Bronchus fibroblast of lung (primary cell): Measurements from ENCODE around the gene SEH1L. TPM values are rescaled to one million over a fixed set of nuclear protein-coding genes. Genes with fewer than 3 reads are reported as not detected.

Source experiments
- total RNA-seq: library from RNA; depleted of rRNA; stranded (reverse); fragments of >200 nt; gene quantifications from 2 replicates; pipeline ENCODE4 v1.2.3, GENCODE V29; 2015

The SEH1L gene, protein sequence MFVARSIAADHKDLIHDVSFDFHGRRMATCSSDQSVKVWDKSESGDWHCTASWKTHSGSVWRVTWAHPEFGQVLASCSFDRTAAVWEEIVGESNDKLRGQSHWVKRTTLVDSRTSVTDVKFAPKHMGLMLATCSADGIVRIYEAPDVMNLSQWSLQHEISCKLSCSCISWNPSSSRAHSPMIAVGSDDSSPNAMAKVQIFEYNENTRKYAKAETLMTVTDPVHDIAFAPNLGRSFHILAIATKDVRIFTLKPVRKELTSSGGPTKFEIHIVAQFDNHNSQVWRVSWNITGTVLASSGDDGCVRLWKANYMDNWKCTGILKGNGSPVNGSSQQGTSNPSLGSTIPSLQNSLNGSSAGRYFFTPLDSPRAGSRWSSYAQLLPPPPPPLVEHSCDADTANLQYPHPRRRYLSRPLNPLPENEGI
- total RNA-seq = 32.4 TPM in 2 replicates

DNA sequence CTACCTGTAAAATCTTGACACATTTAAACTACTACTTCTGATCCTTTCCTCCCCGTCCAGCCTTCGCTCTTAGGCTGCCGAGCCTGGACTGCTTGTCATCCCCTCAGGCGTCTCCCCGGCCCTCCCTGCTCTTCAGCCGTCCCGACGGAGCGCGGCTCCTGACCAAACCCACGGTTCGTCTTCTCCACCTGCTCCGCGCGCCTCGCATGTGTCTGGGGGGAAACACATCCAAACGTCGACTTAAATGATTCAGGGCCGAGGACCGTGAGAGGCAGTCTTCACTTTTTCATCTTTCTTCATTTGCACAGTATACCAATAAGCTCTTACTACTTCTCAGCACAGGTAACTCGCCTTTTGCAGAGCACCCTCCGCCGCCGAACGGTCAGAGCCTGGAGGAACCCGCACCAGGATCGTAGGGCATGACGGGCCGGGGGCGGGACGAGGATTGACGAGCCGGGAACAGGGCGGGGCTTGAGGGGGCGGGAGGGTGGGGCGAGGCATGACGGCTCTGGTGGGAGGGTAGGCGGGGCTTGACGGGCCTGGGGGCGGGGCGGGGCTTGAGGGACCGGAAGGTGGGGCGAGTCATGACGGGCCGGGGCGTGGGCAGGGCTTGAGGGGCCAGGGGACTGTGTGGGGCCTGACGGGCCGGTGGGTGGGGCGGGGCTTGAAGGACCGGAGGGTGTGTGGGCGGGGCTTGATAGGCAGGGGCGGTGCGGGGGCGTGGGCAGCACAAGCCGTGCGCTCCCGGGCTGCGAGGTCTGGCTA is at the start of gene SEH1L:
TSS of gene SEH1L (plus strand) at position 727 of the 765 bp plus-strand sequence. CDS start 111 bp downstream, outside the sequence.

GRCh38 chr18:12990967-12991820 is 43.4 kb downstream of the SEH1L start, which contains the start of gene CEP192:
Gene CEP192, plus strand, starts transcription at chr18:12991362. Its CDS starts 8,063 bp downstream, at chr18:12999425.

Other genes starting within 250 kb of the SEH1L start
- 7.6 and 8.5 TPM in 2 replicates for gene CEP76, start 245.3 kb upstream of the SEH1L start, total RNA-seq
- 74.0 and 86.8 TPM in 2 replicates for gene PSMG2, start 245.0 kb upstream of the SEH1L start, total RNA-seq
- 22.0 and 29.1 TPM in 2 replicates for gene PTPN2, start 63.8 kb upstream of the SEH1L start, total RNA-seq
- gene CEP192, start 43.4 kb downstream of the SEH1L start, total RNA-seq = 20.7 and 20.8 TPM in 2 replicates